Skeletal muscle cell (primary cell): ENCODE results near the gene RBMS3.

ENCODE experiments used
- DNase-seq: peaks from one replicate; pipeline ENCODE4 v3.0.0-alpha.2; 2010; ENCODE audit warnings: low read depth
- H3K4me3 ChIP-seq: 2 replicates; pipeline ENCODE4 v1.5.1; 2011; ENCODE audit warnings: low read depth, mild to moderate bottlenecking, control low read depth, low read length, moderate library complexity

RBMS3 gene

DNA sequence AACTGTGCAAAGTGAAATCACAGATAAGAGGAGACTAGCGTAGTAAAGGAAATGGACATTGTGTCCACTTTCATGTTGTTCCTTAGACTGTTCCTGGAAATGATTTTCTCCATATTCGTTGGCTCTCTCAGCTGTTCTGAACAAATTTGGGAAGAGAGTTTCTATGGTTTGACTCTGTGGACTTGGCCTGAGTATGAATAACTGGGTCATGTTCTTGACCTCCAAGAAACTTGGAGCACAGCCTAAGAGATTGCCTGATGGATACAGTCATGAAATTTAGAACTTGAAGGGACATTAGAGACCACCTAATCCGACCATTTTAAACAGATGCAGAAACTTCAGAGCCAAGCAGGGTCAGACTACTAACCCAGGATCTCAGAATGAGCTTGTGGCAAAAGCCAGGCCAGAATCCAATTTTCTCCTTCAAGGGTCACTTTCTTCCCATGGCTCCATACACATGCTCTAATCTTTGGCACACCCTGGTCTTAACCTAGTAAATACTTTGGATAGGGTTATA lies 430.4 kb downstream of the RBMS3 start:
- no peak for DNase-seq

GRCh38 chr3:29716213-29716612 lies 435.3 kb downstream of the RBMS3 start:
- no peak for DNase-seq
- H3K4me3 ChIP-seq, result no peak overlapping the region

More for the DNA sequence above, 430.4 kb downstream of the RBMS3 start:
- no peak overlapping the region for H3K4me3 ChIP-seq

GRCh38 chr3:29718661-29719065 lies 437.8 kb downstream of the RBMS3 start:
- H3K4me3 ChIP-seq, result no peak overlapping the region
- DNase-seq, result no peak

DNA sequence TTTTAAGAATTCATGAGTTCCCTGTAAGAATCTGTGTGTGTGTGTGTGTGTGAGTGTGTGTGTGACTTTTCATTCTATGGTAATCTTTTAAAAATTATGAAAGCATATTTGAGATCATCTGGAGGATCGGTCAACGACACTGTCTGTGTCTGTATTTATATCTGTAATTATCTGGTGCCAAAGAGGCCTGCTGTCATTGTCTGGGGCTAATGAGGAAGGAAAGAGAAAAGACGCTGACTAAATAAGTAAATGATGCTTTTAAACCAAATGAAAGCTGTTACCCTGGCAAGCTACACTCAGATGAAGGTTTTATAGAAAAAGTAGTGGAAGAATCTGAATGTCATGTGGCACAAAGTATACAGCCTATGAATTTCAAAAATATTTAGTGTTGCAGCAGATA lies 439.8 kb downstream of the RBMS3 start:
- DNase-seq, result no peak
- no peak overlapping the region for H3K4me3 ChIP-seq

GRCh38 chr3:29721789-29722188 lies 440.9 kb downstream of the RBMS3 start:
- DNase-seq, result no peak
- no peak overlapping the region for H3K4me3 ChIP-seq

- no peak for DNase-seq
- no peak overlapping the region for H3K4me3 ChIP-seq
These were observed 450.2 kb downstream of the RBMS3 start for GRCh38 chr3:29731050-29731449.

DNA sequence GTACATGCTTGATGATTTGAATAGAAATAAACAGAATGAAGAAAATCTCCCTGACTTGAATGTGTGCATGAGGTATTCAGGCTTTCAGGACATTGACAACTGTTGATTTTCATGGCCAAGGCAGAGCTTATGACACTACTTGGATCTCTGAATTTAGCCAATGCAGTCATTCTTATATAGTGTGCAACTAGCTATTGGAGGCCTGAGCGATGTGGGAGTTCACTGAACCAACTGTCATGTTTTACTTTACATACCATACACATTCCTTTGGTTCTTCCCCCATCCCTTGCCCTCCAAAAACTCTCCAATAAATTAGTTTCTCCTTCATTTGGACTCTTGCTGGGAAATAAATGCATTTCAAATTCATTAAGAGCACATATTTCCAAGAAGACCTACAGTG lies 460.4 kb downstream of the RBMS3 start:
- no peak overlapping the region for H3K4me3 ChIP-seq
- no peak for DNase-seq

DNA sequence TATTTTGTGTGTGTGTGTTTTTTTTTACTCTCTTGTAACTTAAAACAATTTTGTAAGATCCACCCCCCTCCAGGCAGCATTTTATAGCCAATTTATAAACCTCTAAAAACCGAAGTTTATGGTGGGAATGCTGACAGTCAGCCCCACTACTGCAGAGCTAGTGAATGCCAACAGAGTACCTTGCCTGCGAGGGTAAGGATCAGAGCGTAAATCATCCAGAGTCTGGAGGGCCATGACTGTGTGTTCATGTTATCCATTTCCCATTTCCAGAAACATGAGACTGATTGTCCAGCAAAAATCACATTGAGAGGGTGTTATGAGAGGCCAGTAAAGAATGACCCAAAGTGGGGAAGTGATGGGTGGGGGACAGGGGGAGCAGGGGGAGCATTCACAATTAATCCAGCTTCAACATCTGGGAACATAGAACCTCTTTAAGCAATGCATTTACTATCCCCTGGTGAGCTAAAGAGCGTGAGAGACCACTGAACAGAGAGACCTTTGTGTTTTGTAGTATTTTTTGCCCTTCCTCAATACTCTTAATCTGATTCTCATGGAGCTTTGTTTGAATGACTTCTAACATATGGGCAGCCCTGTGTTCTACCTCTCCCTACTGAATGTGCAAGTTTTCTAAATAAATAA lies 464.5 kb downstream of the RBMS3 start:
- DNase-seq, result no peak
- H3K4me3 ChIP-seq, result no peak overlapping the region

GRCh38 chr3:29746163-29746760 lies 465.4 kb downstream of the RBMS3 start:
- no peak for DNase-seq
- no peak overlapping the region for H3K4me3 ChIP-seq

DNA sequence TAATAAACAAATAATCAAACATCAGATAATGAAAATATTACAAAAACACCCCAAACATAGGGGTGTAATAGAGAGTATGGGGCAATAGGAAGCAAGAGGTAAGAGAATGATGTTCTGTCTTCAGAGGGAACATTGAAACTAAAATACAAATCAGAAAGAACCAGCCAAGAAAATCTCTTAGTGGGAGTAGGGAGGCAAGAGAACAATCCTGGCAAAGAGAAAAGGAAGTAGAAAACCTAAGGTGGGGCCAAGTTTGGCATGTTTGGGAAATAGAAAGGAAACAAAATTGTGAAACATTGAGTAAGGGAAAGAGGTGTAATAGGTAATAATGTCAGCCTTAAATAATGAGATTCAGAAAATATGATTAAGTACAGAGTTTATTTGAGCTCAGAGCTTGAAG lies 467.1 kb downstream of the RBMS3 start:
- H3K4me3 ChIP-seq, result no peak overlapping the region
- no peak for DNase-seq

GRCh38 chr3:29751647-29752314 lies 470.9 kb downstream of the RBMS3 start:
- no peak for DNase-seq
- H3K4me3 ChIP-seq, result no peak overlapping the region

- DNase-seq, result no peak
- no peak overlapping the region for H3K4me3 ChIP-seq
These were observed 473.5 kb downstream of the RBMS3 start for GRCh38 chr3:29754346-29754745.

DNA sequence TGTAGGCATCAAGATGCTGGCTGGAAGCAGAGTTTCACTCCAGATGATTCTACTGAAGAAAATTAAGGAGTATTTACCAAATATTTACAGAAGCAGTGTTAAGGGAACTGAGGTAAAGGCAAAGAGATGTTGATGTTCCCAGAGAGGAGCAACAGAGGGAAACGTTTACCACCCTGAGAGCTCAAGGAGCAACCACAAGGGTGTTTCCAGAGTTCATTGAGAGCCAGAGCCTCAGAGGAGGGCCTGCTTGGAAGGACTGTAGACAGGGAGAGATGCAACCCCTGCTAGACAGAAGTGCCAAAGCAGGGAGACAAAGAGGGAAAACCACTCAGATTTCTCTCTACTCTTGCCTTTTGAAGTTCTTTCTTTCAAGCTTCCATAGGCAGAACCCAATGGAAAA lies 474.5 kb downstream of the RBMS3 start:
- no peak overlapping the region for H3K4me3 ChIP-seq
- DNase-seq, result no peak

DNA sequence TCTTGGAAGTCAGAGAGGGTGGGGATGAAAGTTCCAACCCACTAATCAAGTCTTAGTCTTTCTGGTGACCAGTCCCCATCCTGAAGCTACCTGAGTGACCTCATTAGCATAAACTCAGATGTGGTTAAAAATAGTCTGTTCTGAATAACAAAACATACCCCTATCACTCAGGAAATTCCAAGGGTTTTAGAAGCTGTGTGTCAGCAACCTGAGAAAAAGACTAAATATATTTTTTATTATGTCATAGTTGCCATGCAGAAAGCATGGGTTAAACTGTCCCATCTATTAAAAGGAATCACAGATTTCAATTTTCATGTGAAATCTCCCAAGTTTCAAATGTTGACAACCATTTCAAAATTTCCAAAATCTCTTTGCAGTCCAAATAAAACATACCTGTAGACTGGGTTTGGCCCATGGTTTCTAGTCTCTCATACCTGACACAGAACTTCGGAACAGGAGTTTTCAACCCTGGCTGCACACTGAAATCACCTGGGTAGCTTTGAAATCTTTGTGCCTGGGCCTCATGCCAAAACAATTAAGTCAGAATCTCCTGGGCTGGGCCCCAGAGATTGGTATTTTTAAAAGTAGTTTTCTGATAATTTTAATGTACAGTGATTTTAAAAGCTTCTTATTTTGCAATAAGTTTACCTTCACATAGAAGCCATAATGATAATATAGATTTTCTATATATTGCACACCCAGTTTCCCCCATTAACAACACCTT lies 476.3 kb downstream of the RBMS3 start:
- H3K4me3 ChIP-seq, result no peak overlapping the region
- DNase-seq, result no peak

DNA sequence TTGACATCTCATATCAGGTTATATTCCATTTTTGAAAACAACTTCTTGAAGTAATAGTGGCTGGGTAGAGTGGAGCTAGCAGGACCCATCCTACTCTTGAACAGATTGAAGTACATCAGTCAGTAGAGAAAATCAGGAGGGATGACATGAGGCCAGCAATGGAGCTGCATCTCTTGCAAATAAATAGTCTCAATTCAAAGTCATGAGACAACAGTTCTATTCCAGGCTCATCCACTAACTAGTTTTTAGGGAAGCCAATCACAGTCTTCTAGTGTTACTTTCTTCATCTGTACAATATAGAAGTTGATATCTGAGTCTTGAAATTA lies 477.2 kb downstream of the RBMS3 start:
- H3K4me3 ChIP-seq, result no peak overlapping the region
- DNase-seq, result no peak

GRCh38 chr3:29758434-29759322 lies 477.8 kb downstream of the RBMS3 start:
- H3K4me3 ChIP-seq, result no peak overlapping the region

GRCh38 chr3:29759411-29760225 lies 478.7 kb downstream of the RBMS3 start:
- DNase-seq, result no peak
- no peak overlapping the region for H3K4me3 ChIP-seq

More at GRCh38 chr3:29758434-29759322, 477.8 kb downstream of the RBMS3 start:
- peak; percentile 86 for DNase-seq

GRCh38 chr3:29760226-29760685 lies 479.4 kb downstream of the RBMS3 start:
- no peak overlapping the region for H3K4me3 ChIP-seq
- no peak for DNase-seq
